Tibial nerve (tissue), 4 donors: ENCODE data around the gene CDKN2C. TPM values are rescaled to one million over a fixed set of nuclear protein-coding genes. Genes with fewer than 3 reads are reported as not detected.

Experiments
- DNase-seq, 2 donors: peaks; one replicate each; pipeline ENCODE4 v3.0.0-alpha.2; 2019; ENCODE audit warnings: low spot score in 2 of 2
- H3K27ac ChIP-seq, 4 donors: fragments of 200-600 bp; sonication (generic) in 3 of 4; one replicate each; pipeline ENCODE4 v1.5.1; 2017 to 2019; ENCODE audit warnings: mild to moderate bottlenecking in 1 of 4
- H3K27me3 ChIP-seq, 2 donors: fragments of 200-600 bp; sonication (generic) in 1 of 2; one replicate each; pipeline versions ENCODE4 v1.5.1 to v1.6.0; 2017 to 2019
- H3K36me3 ChIP-seq, 3 donors: fragments of 200-600 bp; sonication (generic); one replicate each; pipeline ENCODE4 v1.5.1; 2018 to 2019
- H3K4me1 ChIP-seq, 4 donors: fragments of 200-600 bp; sonication (generic) in 3 of 4; one replicate each; pipeline ENCODE4 v1.5.1; 2017 to 2019
- H3K4me3 ChIP-seq, 4 donors: fragments of 200-600 bp; sonication (generic) in 3 of 4; one replicate each; pipeline ENCODE4 v1.5.1; 2017 to 2019; ENCODE audit warnings: mild to moderate bottlenecking in 1 of 4, moderate library complexity in 1 of 4
- H3K9me3 ChIP-seq, 4 donors: fragments of 200-600 bp; sonication (generic) in 3 of 4; one replicate each; pipeline ENCODE4 v1.5.1; 2017 to 2019
- EP300 ChIP-seq, 2 donors: sonication (generic); formaldehyde crosslinking; IDR thresholded peaks; one replicate each; pipeline ENCODE4 v1.6.1; 2017; ENCODE audit warnings: antibody characterized with exemption in 2 of 2, mild to moderate bottlenecking in 1 of 2
- POLR2A ChIP-seq, 2 donors: fragments of 450-650 bp; IDR thresholded peaks; one replicate each; pipeline ENCODE4 v1.6.1; 2017; ENCODE audit warnings: antibody characterized with exemption in 2 of 2, mild to moderate bottlenecking in 2 of 2, moderate library complexity in 2 of 2
- WGBS, 2 donors: methylation state at CpG; one replicate each; pipeline ENCODE4 v1.1.5; 2018; 5-methylcytosine and 5-hydroxymethylcytosine counted together
- total RNA-seq, 4 donors: library from RNA; depleted of rRNA; stranded (reverse); fragments of >200 nt; gene quantifications; one replicate each; pipeline ENCODE4 v1.1.0, GENCODE V29; 2016
- TF ChIP-seq, protein P1 (sequence below), 5 experiments: fragments of 200-600 bp in 3 of 5; fragments of 450-650 bp in 2 of 5; sonication (generic) in 3 of 5; IDR thresholded peaks; one replicate each; pipeline ENCODE4 v1.5.1; 2016 to 2019; ENCODE audit warnings: antibody characterized with exemption in 5 of 5, mild to moderate bottlenecking in 3 of 5, moderate library complexity in 2 of 5

The CDKN2C gene
- total RNA-seq, 4 donors from 2014 or later, result 16.1 to 30.2 (median 28.5) TPM

DNA sequence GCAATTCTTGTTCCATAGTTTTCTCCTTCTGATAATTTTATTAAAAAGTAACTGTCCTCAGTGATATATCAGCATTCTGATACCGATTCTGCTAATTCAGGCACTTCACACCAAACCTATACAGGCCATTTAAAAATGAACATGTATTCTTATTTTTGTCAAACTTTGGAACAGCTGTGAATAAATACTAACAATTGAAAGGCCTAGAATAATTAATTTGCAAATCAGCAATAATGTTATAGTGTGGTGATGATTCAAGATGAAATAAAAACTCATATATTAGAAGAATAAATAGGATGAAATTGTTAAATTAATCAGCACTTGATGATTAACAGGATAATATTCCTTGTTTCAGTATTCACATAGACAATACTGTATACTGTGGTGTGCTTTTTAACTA is 9.9 kb downstream of the CDKN2C start:
- TF ChIP-seq, protein P1, sequence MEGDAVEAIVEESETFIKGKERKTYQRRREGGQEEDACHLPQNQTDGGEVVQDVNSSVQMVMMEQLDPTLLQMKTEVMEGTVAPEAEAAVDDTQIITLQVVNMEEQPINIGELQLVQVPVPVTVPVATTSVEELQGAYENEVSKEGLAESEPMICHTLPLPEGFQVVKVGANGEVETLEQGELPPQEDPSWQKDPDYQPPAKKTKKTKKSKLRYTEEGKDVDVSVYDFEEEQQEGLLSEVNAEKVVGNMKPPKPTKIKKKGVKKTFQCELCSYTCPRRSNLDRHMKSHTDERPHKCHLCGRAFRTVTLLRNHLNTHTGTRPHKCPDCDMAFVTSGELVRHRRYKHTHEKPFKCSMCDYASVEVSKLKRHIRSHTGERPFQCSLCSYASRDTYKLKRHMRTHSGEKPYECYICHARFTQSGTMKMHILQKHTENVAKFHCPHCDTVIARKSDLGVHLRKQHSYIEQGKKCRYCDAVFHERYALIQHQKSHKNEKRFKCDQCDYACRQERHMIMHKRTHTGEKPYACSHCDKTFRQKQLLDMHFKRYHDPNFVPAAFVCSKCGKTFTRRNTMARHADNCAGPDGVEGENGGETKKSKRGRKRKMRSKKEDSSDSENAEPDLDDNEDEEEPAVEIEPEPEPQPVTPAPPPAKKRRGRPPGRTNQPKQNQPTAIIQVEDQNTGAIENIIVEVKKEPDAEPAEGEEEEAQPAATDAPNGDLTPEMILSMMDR (IDR thresholded peaks at IDR 0.05), result no peak
- TF ChIP-seq POLR2A (IDR thresholded peaks at IDR 0.05), result no peak
- no peak for TF ChIP-seq EP300 (IDR thresholded peaks at IDR 0.05)
- Histone ChIP-seq H3K9me3 (no peaks in the 10 kb centered on the region), H3K4me1 (peaks cover 0 to 9% (median 0%) of the 10 kb centered on the region in 4 donors), H3K4me3 (no peak overlapping the region), H3K27me3 (no peaks in the 10 kb centered on the region), H3K36me3 (no peaks in the 10 kb centered on the region), H3K27ac (peak overlapping the region; percentile 83 to 98 (median 94))
- DNase-seq, result no peak
- 62 to 83% methylated on average over 1 of the region's 1 CpG for WGBS, 2 donors

DNA sequence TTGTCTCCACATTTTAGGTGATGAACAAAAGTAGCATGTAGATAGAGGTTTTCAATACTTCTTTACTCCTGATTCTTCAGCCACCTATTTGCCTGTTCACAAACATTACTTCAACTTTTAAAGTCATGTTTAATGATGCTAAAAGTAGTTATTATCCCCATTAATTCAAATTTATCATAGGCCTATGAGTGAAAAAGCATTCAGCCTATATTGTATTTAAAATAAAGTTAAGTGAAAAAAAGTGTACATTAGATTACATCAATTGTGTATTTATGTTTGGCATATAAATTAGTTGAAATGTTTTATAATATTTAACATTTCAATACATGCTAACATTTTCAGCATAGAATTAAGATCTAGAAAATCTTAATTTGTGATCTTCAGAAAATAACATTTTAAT is 10.5 kb downstream of the CDKN2C start:
- H3K4me1 ChIP-seq, result peaks cover 0 to 9% (median 0%) of the 10 kb centered on the region in 4 donors
- no peak for DNase-seq
- TF ChIP-seq POLR2A (IDR thresholded peaks at IDR 0.05), result no peak
- no peak for TF ChIP-seq EP300 (IDR thresholded peaks at IDR 0.05)
- TF ChIP-seq, protein P1 (IDR thresholded peaks at IDR 0.05), result no peak
- H3K9me3 ChIP-seq, result no peaks in the 10 kb centered on the region
- no peak overlapping the region for H3K4me3 ChIP-seq
- no peaks in the 10 kb centered on the region for H3K27me3 ChIP-seq
- H3K27ac ChIP-seq, result peak overlapping the region in 3 of 4 donors; percentile 89 to 98 (median 98)
- no peaks in the 10 kb centered on the region for H3K36me3 ChIP-seq

DNA sequence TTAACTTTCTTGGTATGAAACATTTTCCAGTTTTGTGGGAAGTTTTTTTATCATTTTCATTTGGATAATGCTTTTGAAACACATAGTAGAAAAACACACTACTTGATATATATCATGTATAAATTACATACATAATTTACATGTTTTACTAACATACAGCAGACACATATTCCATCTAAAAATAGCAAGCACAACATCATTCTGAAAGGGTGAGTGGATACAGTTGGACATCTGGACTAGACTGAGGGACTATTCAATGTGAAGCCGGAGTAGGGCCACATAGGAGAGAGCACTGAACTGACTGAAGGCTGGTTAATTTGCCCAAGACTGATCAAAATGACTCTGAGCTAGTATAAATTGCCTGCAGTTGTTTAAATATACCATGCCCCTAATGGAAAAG is 11.7 kb downstream of the CDKN2C start:
- no peak for DNase-seq
- no peaks in the 10 kb centered on the region for H3K27me3 ChIP-seq
- WGBS, 2 donors, result 41 to 65% methylated on average over 1 of the region's 1 CpG
- H3K9me3 ChIP-seq, result no peaks in the 10 kb centered on the region
- no peaks in the 10 kb centered on the region for H3K36me3 ChIP-seq
- H3K27ac ChIP-seq, result peak overlapping the region; percentile 21 to 98 (median 35)
- peaks cover 0 to 4% (median 0%) of the 10 kb centered on the region in 4 donors for H3K4me1 ChIP-seq
- no peak for TF ChIP-seq POLR2A (IDR thresholded peaks at IDR 0.05)
- H3K4me3 ChIP-seq, result peak overlapping the region in 1 of 4 donors; percentile 8

DNA sequence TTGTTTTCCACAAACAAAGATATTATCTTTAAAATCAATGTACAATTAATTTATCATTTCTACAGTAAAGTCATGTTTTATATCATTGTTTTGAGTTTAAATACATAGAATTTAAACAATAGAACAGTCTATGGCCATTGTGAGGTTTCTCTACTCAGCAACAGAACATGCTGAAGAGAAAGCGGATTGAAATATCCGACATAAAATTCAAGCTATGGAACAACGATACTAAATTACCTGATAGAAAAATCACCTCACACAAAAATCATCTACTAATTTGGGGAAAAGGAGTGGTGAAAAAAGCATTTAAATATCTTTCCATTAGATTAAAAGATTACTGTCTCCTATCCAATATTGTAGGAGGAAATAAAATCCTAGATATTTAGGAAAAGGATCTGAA is 12.6 kb downstream of the CDKN2C start:
- Histone ChIP-seq H3K36me3 (no peaks in the 10 kb centered on the region), H3K4me3 (no peak overlapping the region), H3K4me1 (peaks cover 0 to 4% (median 0%) of the 10 kb centered on the region in 4 donors), H3K9me3 (no peaks in the 10 kb centered on the region), H3K27ac (peak overlapping the region in 3 of 4 donors; percentile 21 to 98 (median 21)), H3K27me3 (no peaks in the 10 kb centered on the region)
- DNase-seq, result no peak
- 83 to 88% methylated on average over 3 of the region's 3 CpGs for WGBS, 2 donors
- TF ChIP-seq EP300 (IDR thresholded peaks at IDR 0.05) (no peak), POLR2A (IDR thresholded peaks at IDR 0.05) (no peak)
- TF ChIP-seq, protein P1 (IDR thresholded peaks at IDR 0.05), result no peak

DNA sequence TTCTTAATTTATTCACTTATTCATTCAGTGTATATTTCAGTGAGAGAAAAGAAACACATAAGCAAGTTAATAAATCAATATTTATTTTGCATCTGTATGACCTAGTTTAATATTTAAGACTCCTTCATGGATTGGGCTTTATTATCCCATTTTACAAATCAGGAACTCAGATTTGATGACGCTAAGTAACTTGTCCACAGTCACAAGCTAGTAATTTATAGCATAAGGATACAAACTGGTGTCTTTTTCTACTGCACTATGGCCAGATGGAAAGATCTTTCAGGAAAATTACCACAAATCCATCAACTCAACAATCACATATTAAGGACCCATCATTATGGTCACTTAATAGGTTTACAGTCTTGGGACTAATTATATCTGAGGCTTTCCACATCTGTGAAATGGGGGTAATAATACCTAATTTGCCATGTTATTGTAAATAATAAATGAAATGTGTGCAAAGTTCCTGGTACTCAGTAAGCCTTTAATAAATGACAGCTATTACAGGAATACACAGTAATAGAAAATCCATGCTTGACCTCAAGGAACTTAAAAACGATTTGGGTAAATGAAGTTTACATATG is 13.3 kb downstream of the CDKN2C start:
- DNase-seq, result no peak
- TF ChIP-seq POLR2A (IDR thresholded peaks at IDR 0.05), result no peak
- TF ChIP-seq, protein P1 (IDR thresholded peaks at IDR 0.05), result no peak
- TF ChIP-seq EP300 (IDR thresholded peaks at IDR 0.05), result no peak
- Histone ChIP-seq H3K4me3 (no peak overlapping the region), H3K9me3 (no peaks in the 10 kb centered on the region), H3K27me3 (no peaks in the 10 kb centered on the region), H3K4me1 (peaks cover 0 to 4% (median 0%) of the 10 kb centered on the region in 4 donors), H3K27ac (no peak overlapping the region), H3K36me3 (no peaks in the 10 kb centered on the region)
- 59 to 63% methylated on average over 2 of the region's 2 CpGs for WGBS, 2 donors
